Hippocampal formation (tissue), 2 donors: ENCODE data around the gene MS4A10.

Experiments used
- DNase-seq, 2 donors: peaks; one replicate each; lab custom pipeline; 2025; lab: John Stamatoyannopoulos, UW

Gene MS4A10

GRCh38 chr11:60765355-60765754 lies 19.8 kb upstream of the MS4A10 start:
- no peak for DNase-seq

- no peak for DNase-seq
Measured at GRCh38 chr11:60766547-60766946, 18.6 kb upstream of the MS4A10 start.

- DNase-seq = no peak
Measured at GRCh38 chr11:60767388-60767811, 17.7 kb upstream of the MS4A10 start.

- DNase-seq = no peak
Measured at GRCh38 chr11:60768202-60768601, 16.9 kb upstream of the MS4A10 start.

- DNase-seq = no peak
Measured at GRCh38 chr11:60769273-60769672, 15.9 kb upstream of the MS4A10 start.

- DNase-seq = no peak
Measured at GRCh38 chr11:60769811-60770210, 15.3 kb upstream of the MS4A10 start.

- DNase-seq = no peak
Measured at GRCh38 chr11:60771146-60771545, 14.0 kb upstream of the MS4A10 start.

- no peak for DNase-seq
Measured at GRCh38 chr11:60771879-60772525, 13.1 kb upstream of the MS4A10 start.

GRCh38 chr11:60772666-60773065 lies 12.5 kb upstream of the MS4A10 start:
- no peak for DNase-seq

GRCh38 chr11:60774726-60775125 lies 10.4 kb upstream of the MS4A10 start:
- DNase-seq = no peak

- peak; percentile 69 to 79 for DNase-seq
Measured at GRCh38 chr11:60775420-60775961, 9.6 kb upstream of the MS4A10 start.

GRCh38 chr11:60776167-60776566 lies 9.0 kb upstream of the MS4A10 start:
- DNase-seq = no peak

- DNase-seq = no peak
Measured at GRCh38 chr11:60777106-60777505, 8.0 kb upstream of the MS4A10 start.

GRCh38 chr11:60777572-60777971 lies 7.6 kb upstream of the MS4A10 start:
- no peak for DNase-seq

GRCh38 chr11:60780065-60780464 lies 5.1 kb upstream of the MS4A10 start:
- no peak for DNase-seq

- DNase-seq = no peak
Measured at GRCh38 chr11:60780774-60781173, 4.4 kb upstream of the MS4A10 start.

- no peak for DNase-seq
Measured at GRCh38 chr11:60781286-60781980, 3.7 kb upstream of the MS4A10 start.

- DNase-seq = no peak
Measured at GRCh38 chr11:60781981-60782316, 3.2 kb upstream of the MS4A10 start.

GRCh38 chr11:60782393-60783140 lies 2.6 kb upstream of the MS4A10 start:
- no peak for DNase-seq

GRCh38 chr11:60783141-60783484 lies 2.0 kb upstream of the MS4A10 start:
- DNase-seq = no peak

GRCh38 chr11:60783911-60784310 lies 1.2 kb upstream of the MS4A10 start:
- no peak for DNase-seq

GRCh38 chr11:60785806-60786361 lies 751 bp downstream of the MS4A10 start:
- DNase-seq = no peak
